ENCODE results near the gene LINGO1.

LINGO1 gene

GRCh38 chr15:77630956-77631744 is 1.6 kb downstream of the LINGO1 start:
- no peak for DNase-seq

- DNase-seq = no peak
Observed at GRCh38 chr15:77630056-77630455, 2.7 kb downstream of the LINGO1 start.

GRCh38 chr15:77629070-77630030 is 3.4 kb downstream of the LINGO1 start:
- no peak for DNase-seq

DNA sequence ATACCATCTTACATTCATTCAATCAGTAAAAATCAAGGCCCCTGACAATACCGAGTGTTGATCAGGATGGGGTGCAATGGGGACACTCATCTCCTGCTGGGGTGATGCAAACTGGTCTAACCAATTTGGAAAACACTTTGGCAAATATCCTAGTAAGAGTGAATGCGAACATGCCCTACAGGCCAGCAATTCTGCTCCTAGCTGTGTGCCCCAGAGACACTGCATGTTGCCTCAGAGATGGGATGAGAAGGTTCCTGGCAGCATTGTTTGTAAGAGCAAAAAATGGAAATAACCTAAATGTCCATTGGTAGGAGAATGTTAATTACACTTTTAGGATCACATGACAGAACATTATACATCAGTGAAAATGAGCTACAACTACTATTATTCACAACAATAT is 4.7 kb downstream of the LINGO1 start:
- DNase-seq = no peak

GRCh38 chr15:77627581-77627980 is 5.1 kb downstream of the LINGO1 start:
- no peak for DNase-seq

- DNase-seq = no peak
Observed at GRCh38 chr15:77627067-77627466, 5.6 kb downstream of the LINGO1 start.

- DNase-seq = no peak
Observed at GRCh38 chr15:77626002-77626401, 6.7 kb downstream of the LINGO1 start.

DNA sequence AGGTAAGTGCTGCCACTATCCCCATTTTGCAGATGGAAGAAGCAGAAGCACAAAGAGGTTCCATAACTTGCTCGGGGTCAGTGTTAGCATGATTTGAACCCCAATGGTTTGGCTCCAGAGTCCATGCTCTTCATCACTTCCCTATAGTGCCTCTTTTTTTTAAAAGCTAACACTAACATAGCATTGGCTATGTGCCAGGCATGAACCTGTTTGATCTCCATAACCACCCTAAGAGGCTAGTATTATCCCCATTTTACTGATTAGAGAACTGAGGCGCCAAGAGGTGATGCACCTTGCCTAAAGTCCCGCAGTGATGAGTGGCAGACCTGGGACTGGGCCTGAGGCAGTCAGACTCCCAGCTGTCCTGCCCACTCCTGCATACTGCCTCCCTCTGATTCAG is 7.3 kb downstream of the LINGO1 start:
- DNase-seq = no peak

GRCh38 chr15:77624868-77625267 is 7.8 kb downstream of the LINGO1 start:
- no peak for DNase-seq

- no peak for DNase-seq
Observed at GRCh38 chr15:77623755-77624524, 8.8 kb downstream of the LINGO1 start.

DNA sequence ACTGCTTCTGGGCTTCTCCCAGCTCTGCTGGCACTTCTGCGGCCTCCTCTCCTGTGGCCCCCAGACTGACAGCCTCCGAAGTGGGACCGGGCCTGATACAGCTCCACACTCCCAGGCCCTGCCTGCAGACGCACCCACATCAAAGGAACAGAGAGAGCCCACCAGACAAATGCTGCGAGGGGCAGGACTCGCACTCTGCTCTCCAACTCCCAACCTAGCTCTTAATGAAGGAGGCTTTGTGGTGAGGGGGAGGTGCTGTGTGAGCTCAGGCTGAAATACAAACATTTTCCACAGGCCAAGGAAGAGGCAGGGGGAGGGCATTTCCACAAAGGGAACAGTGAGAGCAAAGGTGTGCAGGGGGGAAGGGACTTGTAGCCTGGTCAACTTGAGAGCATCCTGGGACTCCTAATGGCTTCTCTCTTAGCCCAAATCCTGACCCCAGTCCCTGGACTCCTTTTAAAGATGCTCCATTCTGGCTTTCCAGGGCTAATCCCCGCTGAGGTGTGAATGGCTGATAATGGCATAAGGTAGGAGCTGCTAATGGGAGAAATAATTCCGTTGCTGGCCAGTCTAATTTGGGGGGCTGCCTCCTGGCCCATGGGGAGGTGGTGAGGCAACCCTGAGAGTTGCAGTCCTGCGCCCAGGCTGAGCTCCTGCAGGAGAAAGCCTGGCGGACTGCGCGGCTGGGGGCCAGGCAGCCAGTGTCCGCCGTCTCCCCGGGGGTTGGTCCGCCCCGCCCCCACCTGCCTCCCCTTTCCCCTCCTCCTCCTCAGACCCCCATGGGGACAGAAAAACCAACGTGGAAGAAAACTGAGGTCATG is 9.6 kb downstream of the LINGO1 start:
- no peak for DNase-seq

DNA sequence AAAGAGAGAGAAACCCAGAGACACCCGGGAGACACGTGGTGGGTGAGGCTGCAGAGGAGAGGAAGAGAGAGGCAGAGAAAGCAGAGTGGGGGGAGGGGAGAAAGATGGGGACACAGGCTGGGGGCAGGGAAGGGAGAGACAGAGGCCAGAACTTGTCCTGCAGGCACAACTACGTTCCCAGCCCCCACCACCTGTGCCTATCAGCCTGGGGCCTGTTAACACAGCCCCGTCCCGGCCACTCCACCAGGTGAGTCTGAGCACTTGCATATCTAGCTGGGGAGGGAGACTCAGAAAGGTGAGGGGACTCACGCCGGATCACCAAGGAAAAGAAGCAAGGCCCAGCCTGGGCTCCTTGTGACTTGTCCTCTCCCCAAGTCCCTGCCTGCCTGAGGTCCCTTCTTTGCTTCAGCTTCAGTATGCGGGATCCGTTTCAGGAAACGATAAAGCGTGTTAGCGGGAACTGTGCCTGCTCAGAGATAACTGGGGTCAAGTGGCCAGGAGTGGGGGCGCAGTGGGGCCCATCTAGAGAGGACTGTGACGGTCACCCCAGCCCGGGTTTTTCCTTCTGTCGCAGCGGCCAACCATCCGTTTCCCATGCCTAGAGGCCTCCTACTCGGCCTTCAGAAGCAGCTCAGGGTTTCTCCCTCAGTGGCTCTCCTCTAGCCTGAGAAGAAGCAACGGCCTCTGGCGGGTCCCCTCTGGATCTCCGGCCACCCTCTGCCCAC is 10.3 kb downstream of the LINGO1 start:
- no peak for DNase-seq

DNA sequence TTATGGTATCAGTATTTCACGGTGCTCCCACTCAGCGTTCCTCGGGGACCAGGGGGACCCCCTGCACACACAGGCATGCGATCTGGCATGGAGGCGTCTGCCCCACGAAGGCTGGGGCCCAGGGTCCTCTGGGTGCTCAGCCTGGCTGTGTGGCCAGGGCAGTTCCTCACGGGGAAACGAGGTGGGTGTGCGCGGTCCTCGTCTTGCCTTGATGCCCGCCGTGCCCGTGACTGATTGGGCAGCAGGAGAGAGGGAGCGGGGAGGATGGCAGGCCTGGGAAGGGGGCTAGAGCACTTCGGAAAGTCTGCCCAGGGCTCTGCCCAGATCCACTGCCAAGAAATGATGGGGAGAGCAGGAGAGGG is 10.9 kb downstream of the LINGO1 start:
- DNase-seq = no peak

DNA sequence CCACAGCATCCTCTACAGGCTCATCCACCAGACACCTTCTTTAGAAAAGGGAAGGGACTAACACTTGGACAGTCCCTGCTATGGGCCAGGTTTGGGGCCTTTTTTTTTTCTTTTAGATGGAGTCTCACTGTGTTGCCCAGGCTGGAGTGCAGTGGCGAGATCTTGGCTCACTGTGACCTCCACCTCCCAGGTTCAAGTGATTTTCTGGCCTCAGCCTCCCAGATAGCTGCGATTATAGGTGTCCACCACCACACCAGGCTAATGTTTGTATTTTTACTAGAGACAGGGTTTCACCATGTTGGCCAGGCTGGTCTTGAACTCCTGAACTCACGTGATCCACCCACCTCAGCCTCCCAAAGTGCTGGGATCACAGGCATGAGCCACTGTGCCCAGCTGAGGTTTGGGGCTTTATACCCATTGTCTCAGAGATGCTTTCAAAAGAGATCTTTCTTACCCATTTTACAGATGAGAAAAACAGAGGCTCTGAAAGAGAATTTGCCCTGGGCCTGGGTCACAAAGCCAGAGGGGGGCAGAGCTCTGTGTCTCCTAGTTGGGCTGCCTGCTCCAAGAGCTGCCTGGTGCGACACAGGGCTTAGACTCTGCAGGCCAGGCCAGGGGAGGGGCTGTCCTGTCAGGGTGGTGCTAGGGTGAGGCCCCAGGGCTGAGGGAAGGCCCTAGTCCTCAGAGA is 11.6 kb downstream of the LINGO1 start:
- DNase-seq = no peak

GRCh38 chr15:77620297-77620696 is 12.4 kb downstream of the LINGO1 start:
- DNase-seq = no peak

GRCh38 chr15:77619883-77620282 is 12.8 kb downstream of the LINGO1 start:
- no peak for DNase-seq

DNA sequence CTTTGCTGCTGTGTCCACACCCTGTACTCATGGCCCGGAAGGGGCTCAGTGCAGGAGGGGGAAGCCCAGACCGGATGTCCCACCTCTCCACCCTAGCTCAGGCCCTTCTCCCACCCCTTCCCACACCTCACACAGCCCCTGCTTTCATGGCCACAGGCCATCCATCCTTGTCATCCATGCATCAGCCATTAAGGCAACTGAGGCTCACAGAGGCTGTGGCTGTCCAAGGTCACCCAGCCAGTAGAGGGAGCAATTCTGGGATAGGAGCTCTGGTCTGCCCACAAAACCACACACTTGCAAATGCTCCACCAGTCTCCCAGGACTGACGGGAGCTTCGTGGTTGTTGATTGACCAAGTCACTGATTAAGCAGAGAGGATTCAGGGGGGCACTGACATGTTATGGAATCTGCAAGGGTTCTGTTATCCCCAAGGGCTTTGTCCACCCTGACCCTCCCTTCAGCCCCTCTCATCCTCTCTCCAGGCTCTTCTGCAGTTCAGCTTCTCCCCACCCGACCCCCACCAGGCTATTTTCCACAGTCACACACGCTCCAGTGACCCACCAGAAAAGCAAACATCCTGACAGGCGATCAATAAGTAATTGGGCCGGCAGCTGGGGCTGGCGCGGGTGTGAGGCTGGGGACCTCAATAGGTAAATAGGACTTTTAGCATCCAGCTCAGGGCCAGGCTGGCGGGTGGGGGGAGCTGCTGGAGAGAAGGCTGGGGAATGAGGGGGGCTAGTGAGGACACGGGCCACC is 15.1 kb downstream of the LINGO1 start:
- no peak for DNase-seq

DNA sequence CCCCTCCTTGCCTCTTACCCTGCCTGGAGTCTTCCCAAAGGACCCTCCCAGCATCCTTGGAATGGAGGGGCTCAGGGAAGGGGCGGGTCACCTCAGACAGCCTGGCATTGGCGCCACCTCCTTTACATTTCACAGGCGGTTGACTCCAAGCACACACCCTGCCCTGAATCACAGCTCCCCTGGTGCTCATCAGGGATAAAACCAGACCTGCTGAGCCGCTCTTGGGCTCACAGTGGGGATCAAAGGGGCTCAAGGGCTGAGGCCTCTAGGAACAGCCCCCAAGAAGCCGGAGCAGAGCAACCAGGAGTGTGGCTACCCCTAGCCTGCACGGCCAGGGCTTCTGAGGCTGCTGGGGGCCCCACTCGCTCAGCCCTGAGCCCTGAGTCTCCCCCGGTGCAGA is 16.6 kb downstream of the LINGO1 start:
- no peak for DNase-seq

DNA sequence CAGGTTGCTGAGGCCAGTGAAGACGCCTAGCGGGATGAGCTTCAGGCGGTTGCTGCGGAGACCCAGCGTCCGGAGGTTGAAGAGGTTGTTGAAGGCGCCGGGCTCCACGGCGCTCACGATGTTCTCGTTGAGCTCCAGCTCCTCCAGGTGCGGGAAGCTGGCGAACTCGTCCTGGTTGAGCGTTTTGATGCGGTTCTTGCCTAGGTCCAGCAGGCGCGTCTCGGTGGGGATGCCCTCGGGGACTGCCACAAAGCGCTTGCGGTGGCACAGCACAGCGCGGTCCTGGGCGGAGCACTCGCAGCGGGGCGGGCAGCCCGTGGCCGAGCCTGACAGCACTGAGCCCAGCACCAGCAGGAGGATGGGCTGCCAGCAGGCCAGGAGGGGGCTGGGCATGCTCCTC is 17.2 kb downstream of the LINGO1 start:
- no peak for DNase-seq

GRCh38 chr15:77614251-77614806 is 18.4 kb downstream of the LINGO1 start:
- no peak for DNase-seq
